Astrocyte (in vitro differentiated cells and primary cell): ENCODE measurements around the gene LILRB3.

Experiments
- CTCF ChIP-seq: IDR thresholded peaks from 2 replicates; pipeline ENCODE4 v1.5.1; 2011; ENCODE audit warnings: low read depth, mild to moderate bottlenecking, inconsistent platforms, low read length, moderate library complexity; ENCODE audit not compliant: insufficient read depth
- EZH2 ChIP-seq: IDR thresholded peaks from 2 replicates; pipeline ENCODE4 v1.6.1; 2012; ENCODE audit warnings: mild to moderate bottlenecking, low read length, inconsistent platforms; ENCODE audit not compliant: insufficient read depth

GRCh38 chr19:54208784-54209057, 14.1 kb downstream of the LILRB3 start:
- no peak for TF ChIP-seq CTCF
- TF ChIP-seq EZH2: no peak
